ENCODE measurements around the gene ING1. TPM values are rescaled to one million over a fixed set of nuclear protein-coding genes. Genes with fewer than 3 reads are reported as not detected.
A peak's percentile ranks its signal among the peaks of the same experiment; 100 is the strongest.

The ING1 gene
- total RNA-seq, 2 donors from 2014 or later: 23.2 to 23.6 TPM

GRCh38 chr13:110706570-110707372, 6.7 kb upstream of the ING1 start:
- H3K9me3 ChIP-seq (ENCODE audit: control insufficient read depth, low read length): no peaks in the 10 kb centered on the region
- no peak overlapping the region for H3K27ac ChIP-seq (ENCODE audit: low read depth, low read length)
- peak overlapping the region; percentile 86 for H3K27ac Mint-ChIP-seq

GRCh38 chr13:110712081-110712848, 1.2 kb upstream of the ING1 start:
- H3K27ac ChIP-seq (ENCODE audit: low read depth, low read length): peak overlapping the region; percentile 100
- no peaks in the 10 kb centered on the region for H3K9me3 Mint-ChIP-seq
- no peaks in the 10 kb centered on the region for H3K27me3 ChIP-seq (ENCODE audit: control insufficient read depth, insufficient read depth, low read length, poor library complexity, severe bottlenecking)
- no peaks in the 10 kb centered on the region for H3K27me3 Mint-ChIP-seq (ENCODE audit: insufficient read depth)
- peak; percentile 94 for DNase-seq
- H3K36me3 Mint-ChIP-seq (ENCODE audit: low read depth): no peaks in the 10 kb centered on the region
- no peaks in the 10 kb centered on the region for H3K36me3 ChIP-seq (ENCODE audit: control insufficient read depth, insufficient read depth, low read length)
- H3K27ac Mint-ChIP-seq: peak overlapping the region; percentile 97
- TF ChIP-seq CTCF (conservative IDR thresholded peaks at IDR 0.05): no peak
- H3K9ac ChIP-seq (ENCODE audit: extremely low read depth, low read length, poor library complexity, severe bottlenecking): peak overlapping the region; percentile 99
- H3K4me3 Mint-ChIP-seq: peak overlapping the region; percentile 99
- H3K9me3 ChIP-seq (ENCODE audit: control insufficient read depth, low read length): no peaks in the 10 kb centered on the region
- WGBS, 2 experiments (ENCODE audit: insufficient coverage in 1 of 2, insufficient read length in 1 of 2): 0 to 1% methylated on average over 27 to 57 of the region's 58 CpGs
- H3K4me3 ChIP-seq (ENCODE audit: low read length): peak overlapping the region; percentile 91
- H3K4me1 ChIP-seq (ENCODE audit: control insufficient read depth, insufficient read depth, low read length): no peaks in the 10 kb centered on the region
- H3K4me1 Mint-ChIP-seq: peaks cover 8% of the 10 kb centered on the region

More at GRCh38 chr13:110706570-110707372, 6.7 kb upstream of the ING1 start:
- no peaks in the 10 kb centered on the region for H3K27me3 ChIP-seq (ENCODE audit: control insufficient read depth, insufficient read depth, low read length, poor library complexity, severe bottlenecking)
- Mint-ChIP-seq H3K4me3 (peak overlapping the region; percentile 78), H3K36me3 (ENCODE audit: low read depth) (peaks cover 4% of the 10 kb centered on the region), H3K4me1 (peaks cover 30% of the 10 kb centered on the region), H3K9me3 (no peaks in the 10 kb centered on the region), H3K27me3 (ENCODE audit: insufficient read depth) (no peaks in the 10 kb centered on the region)
- peaks cover 4% of the 10 kb centered on the region for H3K4me1 ChIP-seq (ENCODE audit: control insufficient read depth, insufficient read depth, low read length)
- peak overlapping the region; percentile 28 for H3K9ac ChIP-seq (ENCODE audit: extremely low read depth, low read length, poor library complexity, severe bottlenecking)
- DNase-seq: peak; percentile 53
- TF ChIP-seq CTCF (conservative IDR thresholded peaks at IDR 0.05): no peak
- H3K4me3 ChIP-seq (ENCODE audit: low read length): peak overlapping the region; percentile 79
- WGBS, 2 experiments (ENCODE audit: insufficient coverage in 1 of 2, insufficient read length in 1 of 2): 56 to 68% methylated on average over 4 to 8 of the region's 8 CpGs
- peaks cover 7% of the 10 kb centered on the region for H3K36me3 ChIP-seq (ENCODE audit: control insufficient read depth, insufficient read depth, low read length)

- H3K9me3 Mint-ChIP-seq: no peaks in the 10 kb centered on the region
- TF ChIP-seq CTCF (conservative IDR thresholded peaks at IDR 0.05): no peak
- peaks cover 16% of the 10 kb centered on the region for H3K4me1 Mint-ChIP-seq
- Histone ChIP-seq H3K27me3 (ENCODE audit: control insufficient read depth, insufficient read depth, low read length, poor library complexity, severe bottlenecking) (no peaks in the 10 kb centered on the region), H3K9me3 (ENCODE audit: control insufficient read depth, low read length) (no peaks in the 10 kb centered on the region), H3K9ac (ENCODE audit: extremely low read depth, low read length, poor library complexity, severe bottlenecking) (peak overlapping the region; percentile 99), H3K4me1 (ENCODE audit: control insufficient read depth, insufficient read depth, low read length) (no peaks in the 10 kb centered on the region), H3K4me3 (ENCODE audit: low read length) (peak overlapping the region; percentile 91), H3K27ac (ENCODE audit: low read depth, low read length) (peak overlapping the region; percentile 100), H3K36me3 (ENCODE audit: control insufficient read depth, insufficient read depth, low read length) (no peaks in the 10 kb centered on the region)
- 0% methylated on average over 24 to 68 of the region's 68 CpGs for WGBS, 2 experiments (ENCODE audit: insufficient coverage in 1 of 2, insufficient read length in 1 of 2)
- no peaks in the 10 kb centered on the region for H3K27me3 Mint-ChIP-seq (ENCODE audit: insufficient read depth)
- H3K27ac Mint-ChIP-seq: peak overlapping the region; percentile 97
- peak; percentile 100 for DNase-seq
- H3K36me3 Mint-ChIP-seq (ENCODE audit: low read depth): no peaks in the 10 kb centered on the region
- peak overlapping the region; percentile 99 for H3K4me3 Mint-ChIP-seq
Observed at GRCh38 chr13:110712849-110713641, 455 bp upstream of the ING1 start.
